HEK293 (cell line): Measurements from ENCODE around the gene CD99L2.

ENCODE experiments used
- BCL11A ChIP-seq: fragments of 450-650 bp; formaldehyde crosslinking; IDR thresholded peaks from 2 replicates; pipeline ENCODE4 v1.5.1; 2016; ENCODE audit warnings: low read depth, missing biosample characterization, missing genetic modification characterization
- BCL11B ChIP-seq: fragments of 450-650 bp; formaldehyde crosslinking; IDR thresholded peaks from 2 replicates; pipeline ENCODE4 v1.5.1; 2016; ENCODE audit warnings: low read depth, missing biosample characterization, missing genetic modification characterization
- CTCF ChIP-seq: fragments of 450-650 bp; formaldehyde crosslinking; IDR thresholded peaks from 2 replicates; pipeline ENCODE4 v1.5.1; 2016; ENCODE audit warnings: missing biosample characterization, missing genetic modification characterization
- GLI4 ChIP-seq: fragments of 450-650 bp; formaldehyde crosslinking; IDR thresholded peaks from 2 replicates; pipeline ENCODE4 v1.5.1; 2016; ENCODE audit warnings: missing biosample characterization, missing genetic modification characterization
- KLF9 ChIP-seq: fragments of 450-650 bp; formaldehyde crosslinking; IDR thresholded peaks from 2 replicates; pipeline ENCODE4 v1.5.1; 2016; ENCODE audit warnings: missing biosample characterization, missing genetic modification characterization, low read depth
- MEIS1 ChIP-seq: sonication (generic); formaldehyde crosslinking; IDR thresholded peaks from 2 replicates; pipeline ENCODE4 v1.8.1; 2022; ENCODE audit warnings: missing genetic modification reagents, mild to moderate bottlenecking, borderline replicate concordance
- OSR2 ChIP-seq: fragments of 450-650 bp; formaldehyde crosslinking; IDR thresholded peaks from 2 replicates; pipeline ENCODE4 v1.5.1; 2016; ENCODE audit warnings: missing biosample characterization, missing genetic modification characterization
- PATZ1 ChIP-seq: fragments of 450-650 bp; formaldehyde crosslinking; IDR thresholded peaks from 2 replicates; pipeline ENCODE4 v1.5.1; 2016; ENCODE audit warnings: missing biosample characterization, missing genetic modification characterization
- PBX3 ChIP-seq: sonication (generic); formaldehyde crosslinking; IDR thresholded peaks from 2 replicates; pipeline ENCODE4 v1.8.1; 2022; ENCODE audit warnings: mild to moderate bottlenecking, moderate library complexity, missing genetic modification reagents
- WT1 ChIP-seq: fragments of 450-650 bp; formaldehyde crosslinking; IDR thresholded peaks from 2 replicates; pipeline ENCODE4 v1.5.1; 2016; ENCODE audit warnings: missing biosample characterization, missing genetic modification characterization
- YY1 ChIP-seq: fragments of 450-650 bp; formaldehyde crosslinking; IDR thresholded peaks from 2 replicates; pipeline ENCODE4 v1.5.1; 2018; ENCODE audit warnings: missing biosample characterization, missing genetic modification characterization
- ZBTB17 ChIP-seq: fragments of 450-650 bp; formaldehyde crosslinking; IDR thresholded peaks from 2 replicates; pipeline ENCODE4 v1.5.1; 2016; ENCODE audit warnings: missing biosample characterization, missing genetic modification characterization
- ZBTB48 ChIP-seq: fragments of 450-650 bp; formaldehyde crosslinking; IDR thresholded peaks from 2 replicates; pipeline ENCODE4 v1.5.1; 2016; ENCODE audit warnings: missing biosample characterization, missing genetic modification characterization
- ZNF148 ChIP-seq: fragments of 450-650 bp; formaldehyde crosslinking; IDR thresholded peaks from 2 replicates; pipeline ENCODE4 v1.5.0; 2017; ENCODE audit warnings: missing biosample characterization, missing genetic modification characterization, borderline replicate concordance
- ZNF292 ChIP-seq: fragments of 450-650 bp; formaldehyde crosslinking; IDR thresholded peaks from 2 replicates; pipeline ENCODE4 v1.5.1; 2016; ENCODE audit warnings: low read depth, missing biosample characterization, missing genetic modification characterization, borderline replicate concordance
- ZNF341 ChIP-seq: fragments of 450-650 bp; formaldehyde crosslinking; IDR thresholded peaks from 2 replicates; pipeline ENCODE4; 2016; ENCODE audit warnings: low read depth, missing biosample characterization, missing genetic modification characterization
- ZNF473 ChIP-seq: fragments of 450-650 bp; formaldehyde crosslinking; IDR thresholded peaks from 2 replicates; pipeline ENCODE4 v1.5.1; 2017; ENCODE audit warnings: missing biosample characterization, missing genetic modification characterization
- ZNF510 ChIP-seq: fragments of 450-650 bp; formaldehyde crosslinking; IDR thresholded peaks from 2 replicates; pipeline ENCODE4 v1.5.1; 2018; ENCODE audit warnings: mild to moderate bottlenecking, missing genetic modification characterization, missing biosample characterization; ENCODE audit not compliant: insufficient replicate concordance
- ZNF513 ChIP-seq: fragments of 450-650 bp; IDR thresholded peaks from 2 replicates; pipeline ENCODE4 v1.5.1; 2018; ENCODE audit warnings: missing biosample characterization, missing genetic modification characterization
- ZNF571 ChIP-seq: fragments of 450-650 bp; formaldehyde crosslinking; IDR thresholded peaks from 2 replicates; pipeline ENCODE4 v1.5.0; 2017; ENCODE audit warnings: missing biosample characterization, missing genetic modification characterization
- ZNF596 ChIP-seq: fragments of 450-650 bp; IDR thresholded peaks from 2 replicates; pipeline ENCODE4 v1.5.0; 2018; ENCODE audit warnings: missing biosample characterization, mild to moderate bottlenecking, missing genetic modification characterization, moderate library complexity
- ZSCAN30 ChIP-seq: fragments of 450-650 bp; IDR thresholded peaks from 2 replicates; pipeline ENCODE4 v1.5.1; 2018; ENCODE audit warnings: missing biosample characterization, mild to moderate bottlenecking, missing genetic modification characterization, moderate library complexity
- ZXDB ChIP-seq: fragments of 450-650 bp; formaldehyde crosslinking; IDR thresholded peaks from 2 replicates; pipeline ENCODE4 v1.5.1; 2016; ENCODE audit warnings: missing biosample characterization, missing genetic modification characterization

CD99L2 gene

GRCh38 chrX:150899191-150899757, 806 bp upstream of the CD99L2 start (continued):
- TF ChIP-seq PATZ1 (tag by site-specific recombination) = peak; percentile 56; the same call in 1 of the 2 replicates
- TF ChIP-seq ZNF571 = no peak
- TF ChIP-seq KLF9 (tag by site-specific recombination) = no peak
- no peak for TF ChIP-seq ZSCAN30 (tag by site-specific recombination)
- TF ChIP-seq CTCF = no peak
- TF ChIP-seq GLI4 (tag by site-specific recombination) = no peak
- TF ChIP-seq ZNF292 (tag by site-specific recombination) = no peak
- TF ChIP-seq WT1 = no peak
- no peak for TF ChIP-seq BCL11A (tag by site-specific recombination)
- no peak for TF ChIP-seq ZNF148
- TF ChIP-seq ZNF510 (tag by site-specific recombination) = no peak
- no peak for TF ChIP-seq BCL11B (tag by site-specific recombination)
- TF ChIP-seq ZBTB17 (tag by site-specific recombination) = 0 out of 2 replicates have a peak, but pooled peaks have one; percentile 21
- no peak for TF ChIP-seq MEIS1 (CRISPR knock-in tag)
- TF ChIP-seq ZNF596 (tag by site-specific recombination) = no peak
- TF ChIP-seq PBX3 = no peak
- peak; percentile 84 for TF ChIP-seq ZNF341 (tag by site-specific recombination)
- 0 out of 2 replicates have a peak, but pooled peaks have one; percentile 8 for TF ChIP-seq OSR2 (tag by site-specific recombination)
- TF ChIP-seq ZXDB (tag by site-specific recombination) = no peak; the same call in 1 of the 2 replicates
- TF ChIP-seq ZBTB48 (tag by site-specific recombination) = peak; percentile 51
- no peak for TF ChIP-seq ZNF513 (tag by site-specific recombination)
- TF ChIP-seq YY1 (tag by site-specific recombination) = no peak
- TF ChIP-seq ZNF473 (tag by site-specific recombination) = no peak
